ENCODE results near the gene LRRC47. TPM values are rescaled to one million over a fixed set of nuclear protein-coding genes. Genes with fewer than 3 reads are reported as not detected.

Gene LRRC47
- 43.4 and 46.7 TPM in 2 replicates for total RNA-seq

DNA sequence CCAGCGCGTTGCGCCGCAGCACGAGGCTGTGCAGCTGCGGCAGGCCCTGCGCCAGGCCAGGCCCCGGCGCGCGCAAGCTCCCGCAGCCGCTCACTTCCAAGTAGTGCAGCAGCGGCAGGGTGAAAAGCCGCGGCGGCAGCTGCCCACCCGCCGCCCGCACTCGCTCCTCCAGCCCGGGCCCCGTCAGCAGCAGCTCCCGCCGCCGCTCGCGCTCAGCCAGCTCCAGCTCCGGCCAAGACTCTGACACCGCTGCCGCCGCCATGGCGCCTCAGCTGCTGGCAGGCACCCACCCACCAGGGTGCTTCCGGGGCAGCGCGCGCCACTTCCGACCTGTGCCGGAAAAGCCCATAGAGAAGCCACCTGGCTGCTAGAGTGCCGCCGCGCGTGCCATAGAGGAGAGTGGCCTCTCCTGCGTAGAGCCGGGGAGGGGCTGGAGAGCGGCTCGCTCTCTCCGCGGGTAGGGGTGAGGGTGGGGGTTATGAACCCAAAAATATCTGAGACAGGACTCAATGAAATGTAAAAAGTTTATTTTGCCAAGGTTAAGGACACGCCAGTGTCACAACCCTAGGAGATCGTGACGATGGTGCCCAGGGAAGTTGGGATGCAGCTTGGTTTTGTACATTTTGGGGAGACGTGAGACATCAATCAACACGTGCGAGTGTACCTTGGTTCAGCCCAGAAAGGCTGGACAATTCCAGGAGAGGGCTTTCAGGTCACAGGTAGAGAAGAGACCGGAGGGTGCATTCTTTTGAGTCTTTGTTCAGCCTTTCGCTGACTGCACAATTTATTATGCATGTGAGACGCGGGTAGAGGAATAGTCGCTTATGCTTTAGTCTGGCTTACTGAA, at the start of gene LRRC47:
LRRC47 (minus strand) TSS at position 284 of the 847 bp plus-strand sequence; CDS start at position 262, 22 bp downstream.

DNA sequence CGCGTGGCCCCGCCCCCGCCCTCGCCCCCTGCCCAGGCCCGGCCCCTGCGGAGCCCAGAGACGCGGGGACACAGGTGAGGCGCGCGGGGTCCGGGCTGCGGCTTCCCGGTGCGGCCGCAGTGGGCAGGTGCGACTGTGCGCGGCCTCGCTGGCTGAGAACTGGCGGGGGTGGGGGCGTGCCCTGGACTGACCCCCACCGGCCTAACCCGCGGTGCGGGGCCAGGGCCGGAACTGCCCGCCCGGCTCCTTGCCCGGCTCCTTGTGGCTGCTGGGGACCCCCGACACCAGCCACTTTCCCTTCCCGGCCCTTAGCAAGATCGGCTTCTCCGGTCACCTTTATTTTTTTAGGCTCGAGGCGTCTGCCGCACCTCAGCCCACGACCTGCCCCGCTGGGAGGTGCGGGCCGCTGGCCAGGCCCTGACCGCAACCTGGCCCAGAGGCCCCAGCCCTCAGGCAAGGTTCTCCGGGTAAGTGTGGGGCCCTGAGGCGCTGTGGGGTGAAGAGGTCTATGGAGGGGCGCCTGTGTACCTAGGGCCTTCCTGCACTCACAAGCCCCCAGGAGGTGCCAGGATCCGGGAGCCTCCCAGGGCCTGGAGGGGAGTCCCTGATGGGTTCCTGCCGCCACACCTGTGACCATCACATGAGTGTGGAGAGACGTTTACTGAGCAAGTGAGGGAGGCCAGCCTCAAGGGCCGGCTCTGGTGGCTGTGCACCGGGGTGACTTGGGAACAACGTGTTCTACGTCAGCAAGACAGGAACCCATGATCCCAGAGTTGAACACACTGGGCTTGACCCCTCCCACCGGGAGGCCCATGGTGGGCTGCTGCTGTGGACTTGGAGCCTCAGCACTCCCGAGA, 23.4 kb downstream of the LRRC47 start, which contains the start of gene SMIM1:
SMIM1 (plus strand) TSS at position 35 of the 857 bp plus-strand sequence. CDS start 2,625 bp downstream, outside the sequence.

DNA sequence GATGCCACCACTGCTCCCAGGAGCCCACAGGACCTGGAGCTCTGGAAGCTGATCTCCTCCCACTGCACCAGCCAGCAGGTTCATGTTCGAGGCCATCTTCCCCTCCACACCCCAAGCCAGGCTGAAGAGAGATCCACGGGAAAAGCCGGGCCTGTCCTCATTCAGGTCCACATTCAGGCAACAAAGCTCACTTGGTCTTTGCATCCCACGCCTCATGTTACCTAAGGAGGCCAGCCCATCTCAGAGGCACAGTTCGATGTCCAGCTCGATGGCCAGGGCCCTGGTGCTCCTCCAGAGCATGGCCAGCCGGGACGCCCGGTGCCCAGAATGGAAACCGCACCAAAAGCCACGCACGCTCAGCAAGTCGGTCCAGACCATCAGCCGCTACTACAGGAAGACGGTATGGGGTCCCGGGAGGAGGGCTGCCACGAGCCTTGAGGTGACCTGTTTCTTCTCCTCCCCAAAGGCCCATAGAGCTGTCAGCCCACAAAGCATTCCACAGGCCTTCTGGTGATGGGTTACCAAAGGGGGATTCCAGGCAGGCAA, 43.8 kb downstream of the LRRC47 start, which contains the start of gene CCDC27:
CCDC27 (plus strand) TSS at position 51 of the 546 bp plus-strand sequence; CDS start at position 83, 32 bp downstream.

Other genes with a start within 250 kb of the LRRC47 start
- 0.68 and 3.1 TPM in 2 replicates for gene MEGF6, start 185.0 kb downstream of the LRRC47 start, total RNA-seq
- gene TPRG1L, start 171.5 kb downstream of the LRRC47 start, total RNA-seq, result 26.0 and 28.8 TPM in 2 replicates
- 22.8 and 27.0 TPM in 2 replicates for gene WRAP73, start 146.4 kb downstream of the LRRC47 start, total RNA-seq
- gene TP73, start 144.0 kb downstream of the LRRC47 start, total RNA-seq, result 0.36 TPM in 1 of 2 replicates, not detected in the other
- not detected in 2 replicates for gene CCDC27, start 44.0 kb downstream of the LRRC47 start, total RNA-seq
- 0.68 and 1.1 TPM in 2 replicates for gene SMIM1, start 23.7 kb downstream of the LRRC47 start, total RNA-seq
- 39.6 and 71.7 TPM in 2 replicates for gene CEP104, start 60.7 kb upstream of the LRRC47 start, total RNA-seq
- 3.4 and 4.5 TPM in 2 replicates for gene DFFB, start 61.0 kb upstream of the LRRC47 start, total RNA-seq
- 36.9 and 55.0 TPM in 2 replicates for gene C1orf174, start 103.8 kb upstream of the LRRC47 start, total RNA-seq